OCI-LY1 (cell line): ENCODE data around the gene EPN2.

Experiments
- H2AFZ ChIP-seq: fragments of 200-600 bp; sonication (generic), shearing (Covaris generic); 2 replicates; pipeline ENCODE4 v1.6.0; 2014; ENCODE audit warnings: antibody characterized with exemption, mild to moderate bottlenecking, low read length
- H3F3A ChIP-seq: fragments of 200-600 bp; sonication (generic), shearing (Covaris generic); 2 replicates; pipeline ENCODE4 v1.6.0; 2014; ENCODE audit warnings: mild to moderate bottlenecking, antibody characterized with exemption, low read length, moderate library complexity; ENCODE audit not compliant: insufficient read depth
- H3K27ac ChIP-seq: fragments of 200-600 bp; sonication (generic); 2 replicates; pipeline ENCODE4 v1.5.1; 2014; ENCODE audit warnings: low read length, mixed run types, mild to moderate bottlenecking, low read depth; ENCODE audit not compliant: poor library complexity, severe bottlenecking
- H3K27me3 ChIP-seq: fragments of 200-600 bp; sonication (generic); 2 replicates; pipeline ENCODE4 v1.6.0; 2014; ENCODE audit warnings: antibody characterized with exemption, mild to moderate bottlenecking, low read length, moderate library complexity; ENCODE audit not compliant: insufficient read depth
- H3K36me3 ChIP-seq: fragments of 200-600 bp; sonication (generic); 2 replicates; pipeline ENCODE4 v1.6.1; 2014; ENCODE audit warnings: mild to moderate bottlenecking, antibody characterized with exemption, low read length, moderate library complexity, mixed read lengths; ENCODE audit not compliant: insufficient read depth
- H3K4me1 ChIP-seq: fragments of 200-600 bp; sonication (generic); 2 replicates; pipeline ENCODE4 v1.5.1; 2014; ENCODE audit warnings: mild to moderate bottlenecking, low read length, moderate library complexity; ENCODE audit not compliant: insufficient read depth, severe bottlenecking
- H3K4me2 ChIP-seq: fragments of 200-600 bp; sonication (generic), shearing (Covaris generic); 2 replicates; pipeline ENCODE4 v1.6.1; 2014; ENCODE audit warnings: low read length
- H3K4me3 ChIP-seq: fragments of 200-600 bp; sonication (generic); 2 replicates; pipeline ENCODE4 v1.5.1; 2014; ENCODE audit warnings: low read length, low read depth, mild to moderate bottlenecking, mixed read lengths; ENCODE audit not compliant: poor library complexity, severe bottlenecking
- H3K79me2 ChIP-seq: fragments of 200-600 bp; shearing (Covaris generic); 2 replicates; pipeline ENCODE4 v1.6.1; 2016; ENCODE audit warnings: mixed run types, low read length, mixed read lengths; ENCODE audit not compliant: insufficient read depth
- H3K9ac ChIP-seq: fragments of 200-600 bp; sonication (generic), shearing (Covaris generic); 2 replicates; pipeline ENCODE4 v1.6.1; 2014; ENCODE audit warnings: mild to moderate bottlenecking, low read length, mixed read lengths
- H3K9me2 ChIP-seq: fragments of 200-600 bp; sonication (generic), shearing (Covaris generic); 2 replicates; pipeline ENCODE4 v1.6.1; 2014; ENCODE audit warnings: low read depth, mild to moderate bottlenecking, low read length, mixed read lengths
- H3K9me3 ChIP-seq: fragments of 200-600 bp; shearing (Covaris generic); 2 replicates; pipeline ENCODE4 v1.6.1; 2014; ENCODE audit warnings: low read length, mixed read lengths
- H4K20me1 ChIP-seq: fragments of 200-600 bp; sonication (generic), shearing (Covaris generic); 2 replicates; pipeline ENCODE4 v1.6.0; 2016; ENCODE audit warnings: mild to moderate bottlenecking, low read length; ENCODE audit not compliant: insufficient read depth
- CTCF ChIP-seq: fragments of 200-600 bp; sonication (generic), shearing (Covaris generic); IDR thresholded peaks from 2 replicates; pipeline ENCODE4 v1.5.1; 2017; ENCODE audit warnings: mild to moderate bottlenecking, antibody characterized with exemption, low read length, moderate library complexity, mixed read lengths
- EZH2 ChIP-seq: fragments of 200-600 bp; sonication (generic), shearing (Covaris generic); IDR thresholded peaks from 2 replicates; pipeline ENCODE4 v1.8.0; 2017; ENCODE audit warnings: borderline replicate concordance, mixed run types, mild to moderate bottlenecking, antibody characterized with exemption, low read length, moderate library complexity, mixed read lengths

EPN2 gene

GRCh38 chr17:19284005-19284959 lies 47.1 kb downstream of the EPN2 start:
- H4K20me1 ChIP-seq = no peaks in the 10 kb centered on the region
- H3K9me3 ChIP-seq = no peaks in the 10 kb centered on the region
- H3K36me3 ChIP-seq = no peaks in the 10 kb centered on the region
- no peaks in the 10 kb centered on the region for H3K9me2 ChIP-seq
- H3K27ac ChIP-seq = peak overlapping the region; percentile 7
- peak overlapping the region; percentile 23; the same call in 1 of the 2 replicates for H3K4me2 ChIP-seq
- H2AFZ ChIP-seq = no peak overlapping the region
- TF ChIP-seq EZH2 (no peak), CTCF (no peak)
- no peaks in the 10 kb centered on the region for H3F3A ChIP-seq
- H3K4me1 ChIP-seq = peaks cover 26% of the 10 kb centered on the region
- H3K9ac ChIP-seq = no peak overlapping the region
- H3K79me2 ChIP-seq = no peaks in the 10 kb centered on the region
- H3K27me3 ChIP-seq = peaks cover 4% of the 10 kb centered on the region; the same call in 1 of the 2 replicates
- H3K4me3 ChIP-seq = no peak overlapping the region

- H3K4me3 ChIP-seq = no peak overlapping the region
- H4K20me1 ChIP-seq = no peaks in the 10 kb centered on the region
- H3K4me2 ChIP-seq = no peak overlapping the region
- no peaks in the 10 kb centered on the region for H3F3A ChIP-seq
- H3K79me2 ChIP-seq = no peaks in the 10 kb centered on the region
- no peaks in the 10 kb centered on the region for H3K36me3 ChIP-seq
- no peaks in the 10 kb centered on the region for H3K9me2 ChIP-seq
- TF ChIP-seq CTCF = no peak
- TF ChIP-seq EZH2 = no peak
- no peak overlapping the region for H2AFZ ChIP-seq
- H3K4me1 ChIP-seq = peaks cover 26% of the 10 kb centered on the region
- no peak overlapping the region for H3K27ac ChIP-seq
- no peak overlapping the region for H3K9ac ChIP-seq
- peaks cover 4% of the 10 kb centered on the region; the same call in 1 of the 2 replicates for H3K27me3 ChIP-seq
- H3K9me3 ChIP-seq = no peaks in the 10 kb centered on the region
Observed at GRCh38 chr17:19285213-19285900, 48.2 kb downstream of the EPN2 start.

- Histone ChIP-seq H3K9ac (no peak overlapping the region), H4K20me1 (no peaks in the 10 kb centered on the region), H3K36me3 (no peaks in the 10 kb centered on the region), H3F3A (no peaks in the 10 kb centered on the region), H3K79me2 (no peaks in the 10 kb centered on the region), H3K27me3 (peaks cover 4% of the 10 kb centered on the region; the same call in 1 of the 2 replicates), H3K4me1 (peaks cover 26% of the 10 kb centered on the region), H3K4me3 (no peak overlapping the region), H3K9me2 (no peaks in the 10 kb centered on the region), H2AFZ (no peak overlapping the region), H3K27ac (no peak overlapping the region), H3K4me2 (no peak overlapping the region), H3K9me3 (no peaks in the 10 kb centered on the region)
- TF ChIP-seq EZH2 (no peak), CTCF (no peak)
Observed at GRCh38 chr17:19286751-19287341, 49.7 kb downstream of the EPN2 start.
